ENCODE results near the gene HOXC4.
"Not testable (repeated sequence)": the region's sequence is repeated elsewhere in the genome, so short reads cannot be mapped to it uniquely, and the experiment has no call there.

The HOXC4 gene

GRCh38 chr12:54092943-54093342 lies 39.3 kb downstream of the HOXC4 start:
- not testable (repeated sequence) for DNase-seq (ENCODE audit: low read depth)

GRCh38 chr12:54095928-54096327 lies 42.3 kb downstream of the HOXC4 start:
- DNase-seq (ENCODE audit: low read depth): not testable (repeated sequence)

- not testable (repeated sequence) for DNase-seq (ENCODE audit: low read depth)
Observed at GRCh38 chr12:54098644-54099043, 45.0 kb downstream of the HOXC4 start.

- DNase-seq (ENCODE audit: low read depth): not testable (repeated sequence)
Observed at GRCh38 chr12:54100588-54100987, 47.0 kb downstream of the HOXC4 start.

GRCh38 chr12:54102223-54102622 lies 48.6 kb downstream of the HOXC4 start:
- not testable (repeated sequence) for DNase-seq (ENCODE audit: low read depth)

- not testable (repeated sequence) for DNase-seq (ENCODE audit: low read depth)
Observed at GRCh38 chr12:54103827-54104226, 50.2 kb downstream of the HOXC4 start.
